Kidney epithelial cell (primary cell): Measurements from ENCODE around the gene PPIB. TPM values are rescaled to one million over a fixed set of nuclear protein-coding genes. Genes with fewer than 3 reads are reported as not detected.

ENCODE experiments used
- DNase-seq: peaks from one replicate; pipeline ENCODE4 v3.0.0-alpha.2; 2010; ENCODE audit warnings: low read depth
- H3K27me3 ChIP-seq: 2 replicates; pipeline ENCODE4 v1.6.0; 2011; ENCODE audit warnings: low read length; ENCODE audit not compliant: control insufficient read depth, insufficient read depth
- H3K36me3 ChIP-seq: 2 replicates; pipeline ENCODE4 v1.5.1; 2011; ENCODE audit warnings: low read length; ENCODE audit not compliant: control insufficient read depth, insufficient read depth
- H3K4me3 ChIP-seq: 2 replicates; pipeline ENCODE4 v1.5.1; 2011; ENCODE audit warnings: low read depth, mild to moderate bottlenecking, control low read depth, low read length
- CTCF ChIP-seq: IDR thresholded peaks from 2 replicates; pipeline ENCODE4 v1.5.1; 2011; ENCODE audit warnings: mild to moderate bottlenecking, moderate library complexity, low read length, control low read depth, inconsistent platforms; ENCODE audit not compliant: insufficient read depth, poor library complexity, severe bottlenecking
- total RNA-seq: library from RNA; depleted of rRNA; stranded (reverse); fragments of >200 nt; gene quantifications from 2 replicates; pipeline ENCODE4 v1.2.3, GENCODE V29; 2015

PPIB gene
- total RNA-seq, 1 donor from 2014 or later: 736 TPM

- Histone ChIP-seq H3K4me3 (no peak overlapping the region), H3K36me3 (peaks cover 1% of the 10 kb centered on the region), H3K27me3 (no peaks in the 10 kb centered on the region)
- TF ChIP-seq CTCF: no peak
- DNase-seq: no peak
Observed at GRCh38 chr15:64137226-64137833, 25.5 kb downstream of the PPIB start.

- DNase-seq: no peak
- peaks cover 1% of the 10 kb centered on the region for H3K36me3 ChIP-seq
Observed at GRCh38 chr15:64136347-64136746, 26.5 kb downstream of the PPIB start.

GRCh38 chr15:64134345-64134829, 28.4 kb downstream of the PPIB start:
- no peak overlapping the region for H3K4me3 ChIP-seq
- DNase-seq: no peak
- peaks cover 1% of the 10 kb centered on the region for H3K36me3 ChIP-seq
- no peak for TF ChIP-seq CTCF
- H3K27me3 ChIP-seq: no peaks in the 10 kb centered on the region

More at GRCh38 chr15:64136347-64136746, 26.5 kb downstream of the PPIB start:
- no peaks in the 10 kb centered on the region for H3K27me3 ChIP-seq
- TF ChIP-seq CTCF: no peak
- H3K4me3 ChIP-seq: no peak overlapping the region

GRCh38 chr15:64133623-64134344, 29.0 kb downstream of the PPIB start:
- DNase-seq: no peak
- Histone ChIP-seq H3K36me3 (peaks cover 1% of the 10 kb centered on the region), H3K4me3 (no peak overlapping the region), H3K27me3 (no peaks in the 10 kb centered on the region)
- TF ChIP-seq CTCF: no peak

- no peak for DNase-seq
- H3K4me3 ChIP-seq: no peak overlapping the region
- H3K27me3 ChIP-seq: no peaks in the 10 kb centered on the region
- TF ChIP-seq CTCF: no peak
- peaks cover 2% of the 10 kb centered on the region for H3K36me3 ChIP-seq
Observed at GRCh38 chr15:64132217-64132616, 30.6 kb downstream of the PPIB start.
